K562 (cell line): Measurements from ENCODE around the gene FLT1. TPM values are rescaled to one million over a fixed set of nuclear protein-coding genes. Genes with fewer than 3 reads are reported as not detected.

ENCODE experiments used
- ATAC-seq: fragments of 200-7000 bp; cut with Tn5 transposase; 3 replicates; pipeline ENCODE4 v1.9.1; 2020; ENCODE audit warnings: moderate library complexity
- BruUV-seq: library from RNA; stranded (reverse); fragments of 400-500 nt; replicated peaks from 2 replicates; lab custom pipeline; 2021; lab: Mats Ljungman, UMichigan
- CTCF ChIA-PET: fragments of 300-600 bp; formaldehyde crosslinking; extraction: SDS; loops from one replicate; lab custom pipeline; 2021; ENCODE audit warnings: low intra/inter-chr PET ratio; lab: Yijun Ruan, JAX
- POLR2A ChIA-PET: fragments of 300-600, 350-650 bp; sonication (Branson Sonifier 250); formaldehyde crosslinking; extraction: SDS; loops from one replicate; lab custom pipeline; 2021; ENCODE audit warnings: antibody characterized with exemption, inconsistent platforms; lab: Yijun Ruan, JAX
- DNase-seq, 4 experiments: peaks; one replicate each; pipeline versions ENCODE4 v3.0.0 to v3.0.0-alpha.2; 2011 to 2018; ENCODE audit warnings: low spot score in 3 of 4, mixed read lengths in 3 of 4; ENCODE audit errors: extremely low read depth in 1 of 4
- FAIRE-seq: peaks from 2 replicates; lab custom pipeline; 2011; peaks lifted over from hg19 to GRCh38; lab: Jason Lieb, UNC
- H2AFZ ChIP-seq: 2 replicates; pipeline ENCODE4 v1.6.0; 2011; ENCODE audit warnings: low read depth, low read length, control low read depth, inconsistent platforms
- H3K27ac ChIP-seq: fragments of 200-600 bp; 3 replicates; pipeline ENCODE4 v1.8.0; 2011; ENCODE audit warnings: low read depth, mild to moderate bottlenecking, control low read depth, inconsistent platforms, low read length, moderate library complexity, mixed read lengths; ENCODE audit errors: extremely low read depth
- H3K27me3 ChIP-seq, 2 experiments: fragments of 300-600 bp in 1 of 2; 2 replicates in 1 of 2; 3 replicates in 1 of 2; pipeline versions ENCODE4 v1.6.0 to v1.8.0; 2011; ENCODE audit warnings: inconsistent platforms in 2 of 2, low read length in 2 of 2, mild to moderate bottlenecking in 1 of 2, mixed read lengths in 1 of 2, moderate library complexity in 1 of 2; ENCODE audit not compliant: control insufficient read depth in 2 of 2, insufficient read depth in 2 of 2
- H3K36me3 ChIP-seq: fragments of 300-600 bp; 3 replicates; pipeline ENCODE4 v1.8.0; 2011; ENCODE audit warnings: mild to moderate bottlenecking, low read length, inconsistent platforms; ENCODE audit not compliant: control insufficient read depth, insufficient read depth
- H3K4me1 ChIP-seq, 2 experiments: fragments of 200-600 bp in 1 of 2; replicated peaks in 1 of 2; 2 replicates in 1 of 2; 3 replicates in 1 of 2; pipeline versions ENCODE4 v1.5.1 to v1.8.0; 2011; ENCODE audit warnings: inconsistent platforms in 2 of 2, low read length in 2 of 2, mild to moderate bottlenecking in 1 of 2, mixed read lengths in 1 of 2, moderate library complexity in 1 of 2; ENCODE audit not compliant: control insufficient read depth in 2 of 2, insufficient read depth in 2 of 2
- H3K4me2 ChIP-seq: 2 replicates; pipeline ENCODE4 v1.6.1; 2011; ENCODE audit warnings: low read length, control low read depth, inconsistent platforms, mixed read lengths; ENCODE audit not compliant: insufficient read depth
- H3K4me3 ChIP-seq: fragments of 200-600 bp; sonication (generic), shearing (Covaris generic); 2 replicates; pipeline ENCODE4 v1.5.1; 2016; ENCODE audit warnings: control low read depth, inconsistent platforms
- H3K79me2 ChIP-seq: fragments of 200-600 bp; 3 replicates; pipeline ENCODE4 v1.8.0; 2011; ENCODE audit warnings: low read length, inconsistent platforms; ENCODE audit not compliant: control insufficient read depth, insufficient read depth
- H3K9ac ChIP-seq, 2 experiments: 2 replicates each; pipeline versions ENCODE4 v1.6.0 to v1.6.1; 2011; ENCODE audit warnings: low read depth in 2 of 2, low read length in 2 of 2, control low read depth in 1 of 2, inconsistent platforms in 1 of 2, mild to moderate bottlenecking in 1 of 2, mixed read lengths in 1 of 2; ENCODE audit not compliant: insufficient read depth in 1 of 2
- H3K9me1 ChIP-seq: one replicate; pipeline ENCODE4 v1.6.0; 2011; ENCODE audit warnings: inconsistent platforms, mild to moderate bottlenecking, low read length, moderate library complexity; ENCODE audit not compliant: control insufficient read depth, insufficient read depth
- H3K9me3 ChIP-seq: replicated peaks from 2 replicates; pipeline ENCODE4 v1.5.1; 2011; ENCODE audit warnings: low read depth, low read length, inconsistent platforms; ENCODE audit not compliant: control insufficient read depth, insufficient read depth
- H4K20me1 ChIP-seq: replicated peaks from 2 replicates; pipeline ENCODE4 v1.6.1; 2011; ENCODE audit warnings: low read length, inconsistent platforms, mixed read lengths; ENCODE audit not compliant: control insufficient read depth, insufficient read depth
- ARID3A ChIP-seq: IDR thresholded peaks from 2 replicates; pipeline ENCODE4 v1.6.1; 2012; ENCODE audit warnings: low read depth, low read length, improper control_type of control experiment, borderline replicate concordance
- HEY1 ChIP-seq: fragments of 250-450 bp; sonication (Bioruptor Pico); IDR thresholded peaks from 2 replicates; pipeline ENCODE4 v1.5.0; 2020; ENCODE audit warnings: mild to moderate bottlenecking, moderate library complexity, borderline replicate concordance
- LARP7 ChIP-seq: fragments of 450-650 bp; IDR thresholded peaks from 2 replicates; pipeline ENCODE4 v1.6.1; 2016
- MEF2D ChIP-seq: conservative IDR thresholded peaks from 2 replicates; pipeline ENCODE4 v1.6.1; 2016; ENCODE audit warnings: low read depth, missing genetic modification characterization, missing compliant biosample characterization
- RFX1 ChIP-seq: fragments of 450-650 bp; IDR thresholded peaks from 2 replicates; pipeline ENCODE4 v1.6.1; 2016; ENCODE audit warnings: mild to moderate bottlenecking, moderate library complexity
- TBP ChIP-seq: optimal IDR thresholded peaks from 2 replicates; pipeline ENCODE3; 2011; ENCODE audit warnings: low read depth, low read length, improper control_type of control experiment
- ZNF316 ChIP-seq: fragments of 450-650 bp; IDR thresholded peaks from 2 replicates; pipeline ENCODE4 v1.6.1; 2016
- ZNF347 ChIP-seq: fragments of 450-650 bp; formaldehyde crosslinking; IDR thresholded peaks from 2 replicates; pipeline ENCODE4 v1.4.0; 2020; ENCODE audit warnings: low read depth, mild to moderate bottlenecking, moderate library complexity
- WGBS: fragments of 100-300 bp; shearing (Covaris generic); methylation state at CpG from one replicate; pipeline ENCODE4 v1.1.6; 2016; ENCODE audit warnings: low coverage, mixed read lengths; ENCODE audit not compliant: insufficient coverage; ENCODE audit errors: missing lambda C conversion rate; 5-methylcytosine and 5-hydroxymethylcytosine counted together
- in situ Hi-C: fragments of 300-500 bp; cut with MboI; formaldehyde crosslinking; loops from 4 replicates; pipeline ENCODE4 v1.15.0; 2018; ENCODE audit warnings: inconsistent platforms, mixed read lengths
- intact Hi-C: fragments of 100-400 bp; cut with micrococcal nuclease; formaldehyde crosslinking; loops from 2 replicates; pipeline ENCODE4 v1.14.2; 2022
- polyA plus RNA-seq, 8 experiments: library from polyadenylated mRNA; depleted of rRNA in 4 of 8; stranded (reverse) in 5 of 8; unstranded in 3 of 8; fragments of >200 nt; fragmentation: Nextera tagmentation in 2 of 8; fragmentation: Illumina TruSeq in 1 of 8; extraction: Ambion mirVana in 2 of 8; extraction: Trizol in 1 of 8; gene quantifications; 2 replicates each; pipeline versions ENCODE4 v1.2.1 to v1.2.3, GENCODE V29; 2011 to 2014; ENCODE audit warnings: inconsistent platforms in 1 of 8, missing spikeins in 1 of 8
- total RNA-seq, 7 experiments: library from RNA; depleted of rRNA in 6 of 7; stranded (reverse); fragments of >200 nt in 6 of 7; fragmentation: Illumina TruSeq in 2 of 7; extraction: Trizol in 2 of 7; gene quantifications; 2 replicates each; pipeline versions ENCODE4 v1.2.1 to v1.2.3, GENCODE V29; 2011 to 2021; ENCODE audit warnings: low replicate concordance in 1 of 7

Gene FLT1
- total and polyA plus RNA-seq, 9 of the 15 experiments (the other 6 are each of a cell fraction or from before 2014, with no cell fraction given): 0.01 to 2.0 (median 0.22) TPM

GRCh38 chr13:28423010-28423409 is 71.9 kb downstream of the FLT1 start:
- H4K20me1 ChIP-seq: no peaks in the 10 kb centered on the region
- CTCF ChIA-PET: no interaction called here
- H3K4me3 ChIP-seq: no peak overlapping the region
- DNase-seq (no peak), FAIRE-seq (no peak), ATAC-seq (no peak)
- H3K9me3 ChIP-seq: no peaks in the 10 kb centered on the region
- H2AFZ ChIP-seq: 0 out of 2 replicates have a peak overlapping the region, but pooled peaks have one; percentile 1
- H3K9me1 ChIP-seq: no peaks in the 10 kb centered on the region
- no peaks in the 10 kb centered on the region for H3K27me3 ChIP-seq
- H3K9ac ChIP-seq: no peak overlapping the region
- H3K27ac ChIP-seq: no peak overlapping the region
- H3K4me2 ChIP-seq: no peak overlapping the region
- WGBS: 34% methylated on average over 5 of the region's 5 CpGs
- intact Hi-C loops: no loop called here
- POLR2A ChIA-PET: interaction anchor here (1.0 kb wide), 1 partner anchor 12 kb away, joined by 4 read pairs; no protein-coding TSS in a partner anchor
- no peaks in the 10 kb centered on the region; a peak in 1 of 5 replicates for H3K4me1 ChIP-seq
- in situ Hi-C loops: no loop called here
- no peaks in the 10 kb centered on the region for H3K79me2 ChIP-seq
- BruUV-seq: no TSS peak
- no peak for TF ChIP-seq MEF2D (tag)
- no peaks in the 10 kb centered on the region for H3K36me3 ChIP-seq

GRCh38 chr13:28421676-28422410 is 73.1 kb downstream of the FLT1 start:
- intact Hi-C loops (no loop called here), in situ Hi-C loops (no loop called here)
- no peak overlapping the region for H3K4me2 ChIP-seq
- H3K9ac ChIP-seq: no peak overlapping the region
- no peak for DNase-seq
- FAIRE-seq: no peak
- no peak for ATAC-seq
- H3K79me2 ChIP-seq: no peaks in the 10 kb centered on the region
- BruUV-seq: no TSS peak
- ChIA-PET CTCF (no interaction called here), POLR2A (interaction anchor here (0.6 kb wide), 1 partner anchor 63 kb away, joined by 3 read pairs; no protein-coding TSS in a partner anchor)
- no peaks in the 10 kb centered on the region; a peak in 1 of 5 replicates for H3K4me1 ChIP-seq
- no peaks in the 10 kb centered on the region for H3K9me3 ChIP-seq
- no peaks in the 10 kb centered on the region for H4K20me1 ChIP-seq
- H3K27ac ChIP-seq: no peak overlapping the region
- WGBS: 25% methylated on average over 7 of the region's 7 CpGs
- H3K4me3 ChIP-seq: no peak overlapping the region
- H3K27me3 ChIP-seq: no peaks in the 10 kb centered on the region
- H3K9me1 ChIP-seq: no peaks in the 10 kb centered on the region
- no peak overlapping the region for H2AFZ ChIP-seq
- no peaks in the 10 kb centered on the region for H3K36me3 ChIP-seq
- no peak for TF ChIP-seq RFX1
- peak; percentile 54; the same call in 1 of the 2 replicates for TF ChIP-seq ZNF316
- no peak for TF ChIP-seq HEY1 (CRISPR knock-in tag)
- TF ChIP-seq ZNF347 (CRISPR knock-in tag): no peak
- TF ChIP-seq LARP7: no peak
- TF ChIP-seq TBP: no peak
- no peak for TF ChIP-seq ARID3A
